ENCODE measurements around the gene ATP1A3. TPM values are rescaled to one million over a fixed set of nuclear protein-coding genes. Genes with fewer than 3 reads are reported as not detected.

ATP1A3 gene
- total and polyA plus RNA-seq, 2 donors (not counting 1 experiment from before 2014, with no cell fraction given): 1.2 to 3.8 TPM

DNA sequence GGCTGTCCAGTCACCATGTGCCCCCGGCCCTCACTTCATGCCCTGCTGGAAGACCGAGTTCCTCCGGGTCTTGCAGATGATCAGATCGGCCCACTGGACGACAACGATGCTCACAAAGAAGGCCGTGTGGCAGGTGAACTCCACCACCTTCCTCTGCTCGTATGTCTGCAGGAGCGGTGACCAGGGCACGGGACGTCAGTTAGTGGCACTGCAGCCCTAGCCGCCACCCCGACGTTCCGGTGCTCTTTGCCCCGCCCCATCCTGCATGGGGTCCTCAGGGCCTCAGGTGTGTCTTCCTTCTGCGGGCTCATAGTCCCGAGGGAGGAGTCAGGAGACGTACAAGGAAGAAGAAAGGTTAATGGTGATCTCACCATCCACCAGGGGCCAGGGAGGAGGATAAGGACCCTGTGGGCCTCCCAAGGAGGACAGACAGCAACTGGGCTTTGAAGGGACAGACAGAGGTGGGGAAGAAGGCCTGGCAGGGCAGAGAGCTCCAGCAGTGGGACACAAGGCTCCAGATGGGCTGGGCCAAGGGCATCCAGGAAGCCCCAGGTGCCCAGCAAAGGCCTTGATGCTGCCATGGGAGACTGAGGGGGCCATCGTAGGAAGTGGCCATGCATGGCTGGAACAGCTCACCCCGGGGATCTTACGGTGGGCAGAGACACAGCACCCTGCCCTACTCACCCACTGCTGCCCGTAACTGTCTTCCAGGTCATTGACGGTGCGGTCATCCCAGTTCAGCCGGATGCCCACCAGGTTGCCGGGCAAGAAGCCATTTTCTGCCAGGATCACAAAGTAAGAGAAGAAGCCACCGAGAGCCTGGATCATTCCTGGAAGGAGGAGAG lies 25.1 kb downstream of the ATP1A3 start:
- WGBS (ENCODE audit: insufficient coverage): 91% methylated on average over 28 of the region's 28 CpGs
- intact Hi-C loops (cut with micrococcal nuclease): no loop called here
- no peak overlapping the region for H2AFZ ChIP-seq (ENCODE audit: insufficient read depth, low read depth, low read length, poor library complexity, severe bottlenecking)

More for the DNA sequence above, 25.1 kb downstream of the ATP1A3 start:
- TF ChIP-seq CTCF (IDR thresholded peaks at IDR 0.05) (no peak), EZH2 (IDR thresholded peaks at IDR 0.05; ENCODE audit: borderline replicate concordance, insufficient read depth, low read depth, low read length, poor library complexity, severe bottlenecking) (no peak)
- POLR2A ChIA-PET: no interaction called here
- CTCF ChIA-PET: interaction anchor here (0.6 kb wide), 1 partner anchor 62 kb away, joined by 3 read pairs; no protein-coding TSS in a partner anchor
- Mint-ChIP-seq H3K4me1 (no peaks in the 10 kb centered on the region), H3K27ac (no peak overlapping the region), H3K27me3 (peaks cover 6% of the 10 kb centered on the region), H3K9me3 (ENCODE audit: insufficient read depth) (no peaks in the 10 kb centered on the region), H3K4me3 (no peak overlapping the region)
- H3K9ac ChIP-seq (ENCODE audit: low read length): no peak overlapping the region
- no peaks in the 10 kb centered on the region for H3K36me3 ChIP-seq (replicated peaks in 1 of 2; ENCODE audit: control extremely low read depth in 1 of 2, control insufficient read depth in 1 of 2, extremely low read depth in 1 of 2, insufficient read depth in 2 of 2, low read length in 1 of 2)
- ATAC-seq (ENCODE audit: low read depth): no peak
- H3K4me2 ChIP-seq (replicated peaks; ENCODE audit: low read depth, low read length, poor library complexity, severe bottlenecking): no peak overlapping the region
- no peaks in the 10 kb centered on the region for H4K20me1 ChIP-seq (ENCODE audit: control insufficient read depth, insufficient read depth, low read length, poor library complexity, severe bottlenecking)
- no peaks in the 10 kb centered on the region for H3K79me2 ChIP-seq (ENCODE audit: control insufficient read depth, insufficient read depth, low read length)
- no peaks in the 10 kb centered on the region for H3K4me1 ChIP-seq (ENCODE audit: control insufficient read depth in 2 of 2, insufficient read depth in 2 of 2, low read length in 2 of 2)
- H3K9me3 ChIP-seq (ENCODE audit: control extremely low read depth in 1 of 3, control insufficient read depth in 2 of 3, insufficient read depth in 1 of 3, low read length in 2 of 3): no peaks in the 10 kb centered on the region
- H3K27ac ChIP-seq (ENCODE audit: low read length in 2 of 2): no peak overlapping the region
- H3K4me3 ChIP-seq (ENCODE audit: control extremely low read depth in 1 of 5, extremely low read depth in 1 of 5, insufficient read depth in 1 of 5, low read depth in 2 of 5, low read length in 4 of 5): no peak overlapping the region
- no peaks in the 10 kb centered on the region for H3K27me3 ChIP-seq (replicated peaks in 1 of 4; ENCODE audit: control extremely low read depth in 1 of 4, control insufficient read depth in 3 of 4, insufficient read depth in 4 of 4, low read length in 3 of 4)
- DNase-seq: no peak

All from B cell (primary cell).